Measurements from ENCODE around the gene BEGAIN. TPM values are rescaled to one million over a fixed set of nuclear protein-coding genes. Genes with fewer than 3 reads are reported as not detected.

The BEGAIN gene
- total and polyA plus RNA-seq, 2 of the 8 experiments (the other 6 are each of a cell fraction or from before 2014, with no cell fraction given), result 2.9 to 3.0 TPM

DNA sequence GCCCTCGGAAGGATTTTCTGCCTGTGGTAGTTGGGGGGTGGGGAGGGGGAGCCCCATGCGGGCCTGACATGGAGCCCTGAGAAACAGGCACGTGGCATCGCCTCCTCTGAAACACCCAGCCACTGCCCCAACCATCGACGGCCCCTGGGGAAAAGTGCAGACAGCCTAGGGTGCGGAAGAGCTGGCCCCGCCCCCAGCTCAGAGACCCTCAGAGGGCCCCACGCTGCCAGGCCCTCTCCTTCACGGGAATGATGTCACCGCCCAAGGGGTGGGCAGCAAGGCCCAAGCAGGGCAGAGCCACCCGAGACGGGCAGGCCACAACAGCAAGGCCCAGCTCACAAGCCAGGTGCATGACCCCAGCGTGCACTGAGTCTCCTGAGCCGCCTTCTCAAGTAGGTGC lies 26.2 kb downstream of the BEGAIN start (continued):
- TF ChIP-seq SIN3A (conservative IDR thresholded peaks at IDR 0.05 in 1 of 2, IDR thresholded peaks at IDR 0.05 in 1 of 2; ENCODE audit: low read depth in 1 of 2, low read length in 2 of 2), result no peak
- TF ChIP-seq CHD2 (IDR thresholded peaks at IDR 0.05; ENCODE audit: low read length), result no peak
- no peak for TF ChIP-seq HDAC6 (IDR thresholded peaks at IDR 0.05; ENCODE audit: low read depth, low read length)
- TF ChIP-seq, protein P1, sequence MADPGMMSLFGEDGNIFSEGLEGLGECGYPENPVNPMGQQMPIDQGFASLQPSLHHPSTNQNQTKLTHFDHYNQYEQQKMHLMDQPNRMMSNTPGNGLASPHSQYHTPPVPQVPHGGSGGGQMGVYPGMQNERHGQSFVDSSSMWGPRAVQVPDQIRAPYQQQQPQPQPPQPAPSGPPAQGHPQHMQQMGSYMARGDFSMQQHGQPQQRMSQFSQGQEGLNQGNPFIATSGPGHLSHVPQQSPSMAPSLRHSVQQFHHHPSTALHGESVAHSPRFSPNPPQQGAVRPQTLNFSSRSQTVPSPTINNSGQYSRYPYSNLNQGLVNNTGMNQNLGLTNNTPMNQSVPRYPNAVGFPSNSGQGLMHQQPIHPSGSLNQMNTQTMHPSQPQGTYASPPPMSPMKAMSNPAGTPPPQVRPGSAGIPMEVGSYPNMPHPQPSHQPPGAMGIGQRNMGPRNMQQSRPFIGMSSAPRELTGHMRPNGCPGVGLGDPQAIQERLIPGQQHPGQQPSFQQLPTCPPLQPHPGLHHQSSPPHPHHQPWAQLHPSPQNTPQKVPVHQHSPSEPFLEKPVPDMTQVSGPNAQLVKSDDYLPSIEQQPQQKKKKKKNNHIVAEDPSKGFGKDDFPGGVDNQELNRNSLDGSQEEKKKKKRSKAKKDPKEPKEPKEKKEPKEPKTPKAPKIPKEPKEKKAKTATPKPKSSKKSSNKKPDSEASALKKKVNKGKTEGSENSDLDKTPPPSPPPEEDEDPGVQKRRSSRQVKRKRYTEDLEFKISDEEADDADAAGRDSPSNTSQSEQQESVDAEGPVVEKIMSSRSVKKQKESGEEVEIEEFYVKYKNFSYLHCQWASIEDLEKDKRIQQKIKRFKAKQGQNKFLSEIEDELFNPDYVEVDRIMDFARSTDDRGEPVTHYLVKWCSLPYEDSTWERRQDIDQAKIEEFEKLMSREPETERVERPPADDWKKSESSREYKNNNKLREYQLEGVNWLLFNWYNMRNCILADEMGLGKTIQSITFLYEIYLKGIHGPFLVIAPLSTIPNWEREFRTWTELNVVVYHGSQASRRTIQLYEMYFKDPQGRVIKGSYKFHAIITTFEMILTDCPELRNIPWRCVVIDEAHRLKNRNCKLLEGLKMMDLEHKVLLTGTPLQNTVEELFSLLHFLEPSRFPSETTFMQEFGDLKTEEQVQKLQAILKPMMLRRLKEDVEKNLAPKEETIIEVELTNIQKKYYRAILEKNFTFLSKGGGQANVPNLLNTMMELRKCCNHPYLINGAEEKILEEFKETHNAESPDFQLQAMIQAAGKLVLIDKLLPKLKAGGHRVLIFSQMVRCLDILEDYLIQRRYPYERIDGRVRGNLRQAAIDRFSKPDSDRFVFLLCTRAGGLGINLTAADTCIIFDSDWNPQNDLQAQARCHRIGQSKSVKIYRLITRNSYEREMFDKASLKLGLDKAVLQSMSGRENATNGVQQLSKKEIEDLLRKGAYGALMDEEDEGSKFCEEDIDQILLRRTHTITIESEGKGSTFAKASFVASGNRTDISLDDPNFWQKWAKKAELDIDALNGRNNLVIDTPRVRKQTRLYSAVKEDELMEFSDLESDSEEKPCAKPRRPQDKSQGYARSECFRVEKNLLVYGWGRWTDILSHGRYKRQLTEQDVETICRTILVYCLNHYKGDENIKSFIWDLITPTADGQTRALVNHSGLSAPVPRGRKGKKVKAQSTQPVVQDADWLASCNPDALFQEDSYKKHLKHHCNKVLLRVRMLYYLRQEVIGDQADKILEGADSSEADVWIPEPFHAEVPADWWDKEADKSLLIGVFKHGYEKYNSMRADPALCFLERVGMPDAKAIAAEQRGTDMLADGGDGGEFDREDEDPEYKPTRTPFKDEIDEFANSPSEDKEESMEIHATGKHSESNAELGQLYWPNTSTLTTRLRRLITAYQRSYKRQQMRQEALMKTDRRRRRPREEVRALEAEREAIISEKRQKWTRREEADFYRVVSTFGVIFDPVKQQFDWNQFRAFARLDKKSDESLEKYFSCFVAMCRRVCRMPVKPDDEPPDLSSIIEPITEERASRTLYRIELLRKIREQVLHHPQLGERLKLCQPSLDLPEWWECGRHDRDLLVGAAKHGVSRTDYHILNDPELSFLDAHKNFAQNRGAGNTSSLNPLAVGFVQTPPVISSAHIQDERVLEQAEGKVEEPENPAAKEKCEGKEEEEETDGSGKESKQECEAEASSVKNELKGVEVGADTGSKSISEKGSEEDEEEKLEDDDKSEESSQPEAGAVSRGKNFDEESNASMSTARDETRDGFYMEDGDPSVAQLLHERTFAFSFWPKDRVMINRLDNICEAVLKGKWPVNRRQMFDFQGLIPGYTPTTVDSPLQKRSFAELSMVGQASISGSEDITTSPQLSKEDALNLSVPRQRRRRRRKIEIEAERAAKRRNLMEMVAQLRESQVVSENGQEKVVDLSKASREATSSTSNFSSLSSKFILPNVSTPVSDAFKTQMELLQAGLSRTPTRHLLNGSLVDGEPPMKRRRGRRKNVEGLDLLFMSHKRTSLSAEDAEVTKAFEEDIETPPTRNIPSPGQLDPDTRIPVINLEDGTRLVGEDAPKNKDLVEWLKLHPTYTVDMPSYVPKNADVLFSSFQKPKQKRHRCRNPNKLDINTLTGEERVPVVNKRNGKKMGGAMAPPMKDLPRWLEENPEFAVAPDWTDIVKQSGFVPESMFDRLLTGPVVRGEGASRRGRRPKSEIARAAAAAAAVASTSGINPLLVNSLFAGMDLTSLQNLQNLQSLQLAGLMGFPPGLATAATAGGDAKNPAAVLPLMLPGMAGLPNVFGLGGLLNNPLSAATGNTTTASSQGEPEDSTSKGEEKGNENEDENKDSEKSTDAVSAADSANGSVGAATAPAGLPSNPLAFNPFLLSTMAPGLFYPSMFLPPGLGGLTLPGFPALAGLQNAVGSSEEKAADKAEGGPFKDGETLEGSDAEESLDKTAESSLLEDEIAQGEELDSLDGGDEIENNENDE (IDR thresholded peaks at IDR 0.05; ENCODE audit: insufficient replicate concordance, low read length), result no peak
- no peak for TF ChIP-seq EGR1 (IDR thresholded peaks at IDR 0.05; ENCODE audit: borderline replicate concordance, low read depth, low read length)
- no peak for TF ChIP-seq EP300 (IDR thresholded peaks at IDR 0.05; ENCODE audit: borderline replicate concordance in 1 of 2, low read depth in 2 of 2, low read length in 2 of 2)

Measured in H1 (cell line).